ENCODE data around the gene TICAM2.

Gene TICAM2

DNA sequence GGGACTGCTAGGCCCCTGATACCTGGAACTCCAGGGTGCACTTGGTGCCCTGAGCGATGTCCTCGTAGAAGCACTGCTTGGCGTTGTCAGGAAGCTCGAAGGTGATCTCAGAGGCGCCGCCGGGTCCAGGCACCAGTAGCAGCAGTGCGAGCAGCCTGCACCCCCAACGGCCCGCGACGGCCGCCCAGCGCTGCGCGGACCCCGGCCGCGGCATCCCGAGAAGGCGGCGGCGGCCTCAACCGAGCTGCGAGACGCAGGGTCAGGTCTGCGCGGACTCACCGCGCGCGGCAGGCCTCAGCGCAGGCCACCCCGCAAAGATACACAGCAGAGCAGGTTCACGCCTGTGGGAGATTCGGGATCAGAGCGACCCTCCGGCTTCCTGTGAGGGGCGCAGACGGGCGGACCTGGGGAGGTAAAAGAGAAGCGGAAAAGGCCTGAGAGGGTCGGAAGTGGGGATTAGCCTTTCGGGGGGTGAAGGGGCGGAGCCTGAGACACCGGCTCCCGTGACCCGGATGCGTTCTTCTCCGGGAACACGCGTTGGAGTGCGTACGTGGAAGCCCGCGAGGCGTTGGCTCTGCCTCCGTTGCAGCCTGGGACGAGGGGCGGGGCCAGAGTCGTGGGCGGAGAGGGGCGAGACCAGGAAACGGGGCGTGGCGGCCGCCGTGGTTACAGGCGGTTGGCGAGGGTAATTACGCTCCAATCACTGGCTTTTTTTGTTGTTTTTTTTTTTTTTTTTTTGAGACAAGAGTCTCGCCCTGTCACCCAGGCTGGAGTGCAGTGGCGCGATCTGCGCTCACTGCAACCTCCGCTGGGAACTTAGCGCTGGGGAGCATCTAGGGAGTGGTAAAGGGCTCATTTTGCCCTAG, 23.5 kb upstream of the TICAM2 start, which contains the start of gene TMED7 (continued):
- TF ChIP-seq, protein P1, sequence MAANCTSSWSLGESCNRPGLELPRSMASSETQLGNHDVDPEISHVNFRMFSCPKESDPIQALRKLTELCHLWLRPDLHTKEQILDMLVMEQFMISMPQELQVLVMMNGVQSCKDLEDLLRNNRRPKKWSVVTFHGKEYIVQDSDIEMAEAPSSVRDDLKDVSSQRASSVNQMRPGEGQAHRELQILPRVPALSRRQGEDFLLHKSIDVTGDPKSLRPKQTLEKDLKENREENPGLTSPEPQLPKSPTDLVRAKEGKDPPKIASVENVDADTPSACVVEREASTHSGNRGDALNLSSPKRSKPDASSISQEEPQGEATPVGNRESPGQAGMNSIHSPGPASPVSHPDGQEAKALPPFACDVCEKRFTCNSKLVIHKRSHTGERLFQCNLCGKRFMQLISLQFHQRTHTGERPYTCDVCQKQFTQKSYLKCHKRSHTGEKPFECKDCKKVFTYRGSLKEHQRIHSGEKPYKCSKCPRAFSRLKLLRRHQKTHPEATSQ (tag by site-specific recombination; IDR thresholded peaks at IDR 0.05) = no peak
- TF ChIP-seq, protein P2, sequence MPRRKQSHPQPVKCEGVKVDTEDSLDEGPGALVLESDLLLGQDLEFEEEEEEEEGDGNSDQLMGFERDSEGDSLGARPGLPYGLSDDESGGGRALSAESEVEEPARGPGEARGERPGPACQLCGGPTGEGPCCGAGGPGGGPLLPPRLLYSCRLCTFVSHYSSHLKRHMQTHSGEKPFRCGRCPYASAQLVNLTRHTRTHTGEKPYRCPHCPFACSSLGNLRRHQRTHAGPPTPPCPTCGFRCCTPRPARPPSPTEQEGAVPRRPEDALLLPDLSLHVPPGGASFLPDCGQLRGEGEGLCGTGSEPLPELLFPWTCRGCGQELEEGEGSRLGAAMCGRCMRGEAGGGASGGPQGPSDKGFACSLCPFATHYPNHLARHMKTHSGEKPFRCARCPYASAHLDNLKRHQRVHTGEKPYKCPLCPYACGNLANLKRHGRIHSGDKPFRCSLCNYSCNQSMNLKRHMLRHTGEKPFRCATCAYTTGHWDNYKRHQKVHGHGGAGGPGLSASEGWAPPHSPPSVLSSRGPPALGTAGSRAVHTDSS (tag by site-specific recombination; IDR thresholded peaks at IDR 0.05) = no peak
- TF ChIP-seq ZNF404 (tag by site-specific recombination; IDR thresholded peaks at IDR 0.05) = no peak
- TF ChIP-seq ZEB2 (tag by site-specific recombination; IDR thresholded peaks at IDR 0.05) = peak; percentile 90; the same call in 1 of the 2 replicates
- no peak for TF ChIP-seq ZNF214 (tag by site-specific recombination; IDR thresholded peaks at IDR 0.05; ENCODE audit: borderline replicate concordance)
- TF ChIP-seq ZNF600 (tag by site-specific recombination; IDR thresholded peaks at IDR 0.05) = peak; percentile 56
- TF ChIP-seq ZNF768 (tag by site-specific recombination; IDR thresholded peaks at IDR 0.05) = no peak
- TF ChIP-seq, protein P3, sequence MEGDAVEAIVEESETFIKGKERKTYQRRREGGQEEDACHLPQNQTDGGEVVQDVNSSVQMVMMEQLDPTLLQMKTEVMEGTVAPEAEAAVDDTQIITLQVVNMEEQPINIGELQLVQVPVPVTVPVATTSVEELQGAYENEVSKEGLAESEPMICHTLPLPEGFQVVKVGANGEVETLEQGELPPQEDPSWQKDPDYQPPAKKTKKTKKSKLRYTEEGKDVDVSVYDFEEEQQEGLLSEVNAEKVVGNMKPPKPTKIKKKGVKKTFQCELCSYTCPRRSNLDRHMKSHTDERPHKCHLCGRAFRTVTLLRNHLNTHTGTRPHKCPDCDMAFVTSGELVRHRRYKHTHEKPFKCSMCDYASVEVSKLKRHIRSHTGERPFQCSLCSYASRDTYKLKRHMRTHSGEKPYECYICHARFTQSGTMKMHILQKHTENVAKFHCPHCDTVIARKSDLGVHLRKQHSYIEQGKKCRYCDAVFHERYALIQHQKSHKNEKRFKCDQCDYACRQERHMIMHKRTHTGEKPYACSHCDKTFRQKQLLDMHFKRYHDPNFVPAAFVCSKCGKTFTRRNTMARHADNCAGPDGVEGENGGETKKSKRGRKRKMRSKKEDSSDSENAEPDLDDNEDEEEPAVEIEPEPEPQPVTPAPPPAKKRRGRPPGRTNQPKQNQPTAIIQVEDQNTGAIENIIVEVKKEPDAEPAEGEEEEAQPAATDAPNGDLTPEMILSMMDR (tag by site-specific recombination; IDR thresholded peaks at IDR 0.05) = no peak; the same call in 1 of the 2 replicates
- TF ChIP-seq GLIS2 (tag by site-specific recombination; IDR thresholded peaks at IDR 0.05) = peak; percentile 90
- no peak for TF ChIP-seq ZNF155 (tag by site-specific recombination; IDR thresholded peaks at IDR 0.05)
- TF ChIP-seq EGR2 (tag by site-specific recombination; IDR thresholded peaks at IDR 0.05; ENCODE audit: low read depth) = peak; percentile 89
- TF ChIP-seq ZNF112 (tag by site-specific recombination; IDR thresholded peaks at IDR 0.05) = no peak
- TF ChIP-seq ZNF416 (tag by site-specific recombination; IDR thresholded peaks at IDR 0.05) = no peak
- peak; percentile 95 for TF ChIP-seq KLF8 (tag by site-specific recombination; IDR thresholded peaks at IDR 0.05)
- no peak for TF ChIP-seq ZNF585B (tag by site-specific recombination; IDR thresholded peaks at IDR 0.05)
- TF ChIP-seq MYNN (tag by site-specific recombination; IDR thresholded peaks at IDR 0.05; ENCODE audit: borderline replicate concordance) = peak; percentile 65; the same call in 1 of the 2 replicates
- TF ChIP-seq, protein P4, sequence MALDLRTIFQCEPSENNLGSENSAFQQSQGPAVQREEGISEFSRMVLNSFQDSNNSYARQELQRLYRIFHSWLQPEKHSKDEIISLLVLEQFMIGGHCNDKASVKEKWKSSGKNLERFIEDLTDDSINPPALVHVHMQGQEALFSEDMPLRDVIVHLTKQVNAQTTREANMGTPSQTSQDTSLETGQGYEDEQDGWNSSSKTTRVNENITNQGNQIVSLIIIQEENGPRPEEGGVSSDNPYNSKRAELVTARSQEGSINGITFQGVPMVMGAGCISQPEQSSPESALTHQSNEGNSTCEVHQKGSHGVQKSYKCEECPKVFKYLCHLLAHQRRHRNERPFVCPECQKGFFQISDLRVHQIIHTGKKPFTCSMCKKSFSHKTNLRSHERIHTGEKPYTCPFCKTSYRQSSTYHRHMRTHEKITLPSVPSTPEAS (tag by site-specific recombination; IDR thresholded peaks at IDR 0.05) = no peak
- no peak for TF ChIP-seq ZNF544 (tag by site-specific recombination; IDR thresholded peaks at IDR 0.05)
- TF ChIP-seq INSM2 (tag by site-specific recombination; IDR thresholded peaks at IDR 0.05) = peak; percentile 10; the same call in 1 of the 2 replicates
- TF ChIP-seq, protein P5, sequence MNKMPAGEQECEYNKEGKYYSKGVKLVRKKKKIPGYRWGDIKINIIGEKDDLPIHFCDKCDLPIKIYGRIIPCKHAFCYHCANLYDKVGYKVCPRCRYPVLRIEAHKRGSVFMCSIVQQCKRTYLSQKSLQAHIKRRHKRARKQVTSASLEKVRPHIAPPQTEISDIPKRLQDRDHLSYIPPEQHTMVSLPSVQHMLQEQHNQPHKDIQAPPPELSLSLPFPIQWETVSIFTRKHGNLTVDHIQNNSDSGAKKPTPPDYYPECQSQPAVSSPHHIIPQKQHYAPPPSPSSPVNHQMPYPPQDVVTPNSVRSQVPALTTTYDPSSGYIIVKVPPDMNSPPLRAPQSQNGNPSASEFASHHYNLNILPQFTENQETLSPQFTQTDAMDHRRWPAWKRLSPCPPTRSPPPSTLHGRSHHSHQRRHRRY (tag by site-specific recombination; IDR thresholded peaks at IDR 0.05) = no peak
- 0 out of 2 replicates have a peak, but pooled peaks have one; percentile 9 for TF ChIP-seq PRDM4 (tag by site-specific recombination; IDR thresholded peaks at IDR 0.05)
- TF ChIP-seq, protein P6, sequence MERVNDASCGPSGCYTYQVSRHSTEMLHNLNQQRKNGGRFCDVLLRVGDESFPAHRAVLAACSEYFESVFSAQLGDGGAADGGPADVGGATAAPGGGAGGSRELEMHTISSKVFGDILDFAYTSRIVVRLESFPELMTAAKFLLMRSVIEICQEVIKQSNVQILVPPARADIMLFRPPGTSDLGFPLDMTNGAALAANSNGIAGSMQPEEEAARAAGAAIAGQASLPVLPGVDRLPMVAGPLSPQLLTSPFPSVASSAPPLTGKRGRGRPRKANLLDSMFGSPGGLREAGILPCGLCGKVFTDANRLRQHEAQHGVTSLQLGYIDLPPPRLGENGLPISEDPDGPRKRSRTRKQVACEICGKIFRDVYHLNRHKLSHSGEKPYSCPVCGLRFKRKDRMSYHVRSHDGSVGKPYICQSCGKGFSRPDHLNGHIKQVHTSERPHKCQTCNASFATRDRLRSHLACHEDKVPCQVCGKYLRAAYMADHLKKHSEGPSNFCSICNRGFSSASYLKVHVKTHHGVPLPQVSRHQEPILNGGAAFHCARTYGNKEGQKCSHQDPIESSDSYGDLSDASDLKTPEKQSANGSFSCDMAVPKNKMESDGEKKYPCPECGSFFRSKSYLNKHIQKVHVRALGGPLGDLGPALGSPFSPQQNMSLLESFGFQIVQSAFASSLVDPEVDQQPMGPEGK (tag by site-specific recombination; IDR thresholded peaks at IDR 0.05) = peak; percentile 80
- TF ChIP-seq, protein P7, sequence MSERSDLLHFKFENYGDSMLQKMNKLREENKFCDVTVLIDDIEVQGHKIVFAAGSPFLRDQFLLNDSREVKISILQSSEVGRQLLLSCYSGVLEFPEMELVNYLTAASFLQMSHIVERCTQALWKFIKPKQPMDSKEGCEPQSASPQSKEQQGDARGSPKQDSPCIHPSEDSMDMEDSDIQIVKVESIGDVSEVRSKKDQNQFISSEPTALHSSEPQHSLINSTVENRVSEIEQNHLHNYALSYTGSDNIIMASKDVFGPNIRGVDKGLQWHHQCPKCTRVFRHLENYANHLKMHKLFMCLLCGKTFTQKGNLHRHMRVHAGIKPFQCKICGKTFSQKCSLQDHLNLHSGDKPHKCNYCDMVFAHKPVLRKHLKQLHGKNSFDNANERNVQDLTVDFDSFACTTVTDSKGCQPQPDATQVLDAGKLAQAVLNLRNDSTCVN (tag by site-specific recombination; optimal IDR thresholded peaks at IDR 0.05) = peak; percentile 88

Measured in HEK293 (cell line).